Caco-2 (cell line): Measurements from ENCODE around the gene ZNF480. TPM values are rescaled to one million over a fixed set of nuclear protein-coding genes. Genes with fewer than 3 reads are reported as not detected.
"Not testable (repeated sequence)": the region's sequence is repeated elsewhere in the genome, so short reads cannot be mapped to it uniquely, and the experiment has no call there.

Experiments used
- BruUV-seq: library from RNA; stranded (reverse); fragments of 400-500 nt; replicated peaks from 2 replicates; lab custom pipeline; 2021; lab: Mats Ljungman, UMichigan
- CTCF ChIA-PET: fragments of 300-600 bp; sonication (Branson Sonifier 250); formaldehyde crosslinking; loops from one replicate; lab custom pipeline; 2022; ENCODE audit warnings: antibody characterized with exemption; lab: Charles Lee
- POLR2A ChIA-PET: fragments of 300-600 bp; sonication (Branson Sonifier 250); formaldehyde crosslinking; loops from one replicate; lab custom pipeline; 2022; ENCODE audit warnings: antibody characterized with exemption; lab: Charles Lee
- DNase-seq, 2 experiments: peaks; one replicate each; pipeline versions ENCODE4 v3.0.0 to v3.0.0-alpha.2; 2020 to 2022
- H3K27me3 ChIP-seq: replicated peaks from 2 replicates; pipeline ENCODE4 v1.6.0; 2011; ENCODE audit warnings: low read length; ENCODE audit not compliant: control insufficient read depth, insufficient read depth
- H3K36me3 ChIP-seq: 2 replicates; pipeline ENCODE4 v1.5.1; 2011; ENCODE audit warnings: low read length; ENCODE audit not compliant: control insufficient read depth, insufficient read depth
- H3K4me1 ChIP-seq: fragments of 250-450 bp; sonication (Bioruptor Pico); 2 replicates; pipeline ENCODE4 v1.5.1; 2020; ENCODE audit warnings: mild to moderate bottlenecking
- H3K4me3 ChIP-seq: 2 replicates; pipeline ENCODE4 v1.5.1; 2011; ENCODE audit warnings: low read depth, mild to moderate bottlenecking, control low read depth, low read length
- H3K9me3 ChIP-seq: fragments of 250-450 bp; sonication (Bioruptor Pico); 2 replicates; pipeline ENCODE4 v1.5.1; 2020; ENCODE audit warnings: mild to moderate bottlenecking, moderate library complexity
- H3K27ac Mint-ChIP-seq: one replicate; pipeline ENCODE4 v1.8.0; 2022; ENCODE audit warnings: mixed read lengths; ENCODE audit not compliant: unreplicated experiment
- H3K27me3 Mint-ChIP-seq: one replicate; pipeline ENCODE4 v1.8.0; 2022; ENCODE audit warnings: mixed read lengths; ENCODE audit not compliant: insufficient read depth, unreplicated experiment
- H3K36me3 Mint-ChIP-seq: one replicate; pipeline ENCODE4 v1.8.0; 2022; ENCODE audit warnings: mild to moderate bottlenecking, mixed read lengths; ENCODE audit not compliant: insufficient read depth, unreplicated experiment
- H3K4me1 Mint-ChIP-seq: one replicate; pipeline ENCODE4 v1.8.0; 2022; ENCODE audit warnings: low read depth, mixed read lengths; ENCODE audit not compliant: unreplicated experiment
- H3K4me3 Mint-ChIP-seq: one replicate; pipeline ENCODE4 v1.8.0; 2022; ENCODE audit warnings: mild to moderate bottlenecking, moderate library complexity, mixed read lengths; ENCODE audit not compliant: unreplicated experiment
- H3K9me3 Mint-ChIP-seq: one replicate; pipeline ENCODE4 v1.8.0; 2022; ENCODE audit warnings: mixed read lengths; ENCODE audit not compliant: unreplicated experiment
- CTCF ChIP-seq, 2 experiments: fragments of 200-600 bp in 1 of 2; IDR thresholded peaks; 1 replicate in 1 of 2; 2 replicates in 1 of 2; pipeline versions ENCODE4 v1.5.1 to v1.8.0; 2011 to 2022; ENCODE audit warnings: antibody characterized with exemption in 1 of 2, control low read depth in 1 of 2, inconsistent platforms in 1 of 2, low read depth in 1 of 2, low read length in 1 of 2, mild to moderate bottlenecking in 1 of 2, moderate library complexity in 1 of 2; ENCODE audit not compliant: insufficient read depth in 1 of 2, severe bottlenecking in 1 of 2, unreplicated experiment in 1 of 2
- intact Hi-C: fragments of 100-400 bp; cut with micrococcal nuclease; formaldehyde crosslinking; loops from one replicate; pipeline ENCODE4 v1.10.0; 2022; ENCODE audit not compliant: unreplicated experiment
- total RNA-seq: library from RNA; stranded (reverse); gene quantifications from 2 replicates; pipeline ENCODE4 v1.2.3, GENCODE V29; 2022

ZNF480 gene
- total RNA-seq, 1 experiment from 2014 or later: 17.7 TPM

- BruUV-seq: no TSS peak
- intact Hi-C loops: no loop called here
- peak within 1 kb of the TSS; percentile 70 for H3K4me3 Mint-ChIP-seq
- H3K36me3 ChIP-seq: no peaks in the 10 kb centered on the region
- peaks cover 11% of the 10 kb centered on the region for H3K36me3 Mint-ChIP-seq
- peak; percentile 62 to 67 for DNase-seq
- no peak for TF ChIP-seq CTCF (IDR thresholded peaks at IDR 0.05; ENCODE audit: insufficient read depth in 1 of 2, low read depth in 1 of 2, low read length in 1 of 2, severe bottlenecking in 1 of 2, unreplicated experiment in 1 of 2)
- H3K27me3 ChIP-seq: no peaks in the 10 kb centered on the region
- H3K4me3 ChIP-seq: peak within 1 kb of the TSS; percentile 56
- peaks cover 61% of the 10 kb centered on the region for H3K9me3 Mint-ChIP-seq
- no peaks in the 10 kb centered on the region for H3K27me3 Mint-ChIP-seq
- ChIA-PET POLR2A (no interaction called here), CTCF (no interaction called here)
- H3K9me3 ChIP-seq: peaks cover 31% of the 10 kb centered on the region
- peak within 1 kb of the TSS; percentile 23 for H3K27ac Mint-ChIP-seq
- H3K4me1 Mint-ChIP-seq: no peaks in the 10 kb centered on the region
- H3K4me1 ChIP-seq: no peaks in the 10 kb centered on the region
Measured at GRCh38 chr19:52336117-52336790, 39.3 kb downstream of the ZNF480 start, which contains the start of gene ZNF610. Gene ZNF610, plus strand, starts transcription at chr19:52336243. Its CDS starts 12,930 bp downstream, at chr19:52349173.

GRCh38 chr19:52336791-52337381 is 39.9 kb downstream of the ZNF480 start:
- Mint-ChIP-seq H3K36me3 (peaks cover 11% of the 10 kb centered on the region), H3K4me1 (no peaks in the 10 kb centered on the region), H3K27ac (peak overlapping the region; percentile 23), H3K4me3 (peak overlapping the region; percentile 70), H3K9me3 (peaks cover 56% of the 10 kb centered on the region), H3K27me3 (no peaks in the 10 kb centered on the region)
- no TSS peak for BruUV-seq
- Histone ChIP-seq H3K4me1 (no peaks in the 10 kb centered on the region), H3K9me3 (peaks cover 27% of the 10 kb centered on the region), H3K36me3 (no peaks in the 10 kb centered on the region), H3K27me3 (no peaks in the 10 kb centered on the region), H3K4me3 (peak overlapping the region; percentile 56)
- POLR2A ChIA-PET: no interaction called here
- intact Hi-C loops: no loop called here
- TF ChIP-seq CTCF (IDR thresholded peaks at IDR 0.05; ENCODE audit: insufficient read depth in 1 of 2, low read depth in 1 of 2, low read length in 1 of 2, severe bottlenecking in 1 of 2, unreplicated experiment in 1 of 2): no peak
- CTCF ChIA-PET: no interaction called here
- no peak for DNase-seq

- H3K4me1 ChIP-seq, POLR2A ChIA-PET, intact Hi-C loops, H3K27me3 ChIP-seq, BruUV-seq, H3K27ac Mint-ChIP-seq, H3K4me3 Mint-ChIP-seq, CTCF ChIA-PET, H3K4me3 ChIP-seq, H3K36me3 ChIP-seq, H3K4me1 Mint-ChIP-seq, DNase-seq, H3K27me3 Mint-ChIP-seq: not testable (repeated sequence)
- Mint-ChIP-seq H3K9me3 (peaks cover 49% of the 10 kb centered on the region), H3K36me3 (peaks cover 18% of the 10 kb centered on the region)
- peaks cover 25% of the 10 kb centered on the region for H3K9me3 ChIP-seq
Measured at GRCh38 chr19:52339022-52339421, 42.1 kb downstream of the ZNF480 start.
